Measurements from ENCODE around the gene ANKRD53. TPM values are rescaled to one million over a fixed set of nuclear protein-coding genes. Genes with fewer than 3 reads are reported as not detected.

The ANKRD53 gene
- total and polyA plus RNA-seq, 12 donors: 0.14 to 1.3 (median 0.77) TPM; not detected in 1

DNA sequence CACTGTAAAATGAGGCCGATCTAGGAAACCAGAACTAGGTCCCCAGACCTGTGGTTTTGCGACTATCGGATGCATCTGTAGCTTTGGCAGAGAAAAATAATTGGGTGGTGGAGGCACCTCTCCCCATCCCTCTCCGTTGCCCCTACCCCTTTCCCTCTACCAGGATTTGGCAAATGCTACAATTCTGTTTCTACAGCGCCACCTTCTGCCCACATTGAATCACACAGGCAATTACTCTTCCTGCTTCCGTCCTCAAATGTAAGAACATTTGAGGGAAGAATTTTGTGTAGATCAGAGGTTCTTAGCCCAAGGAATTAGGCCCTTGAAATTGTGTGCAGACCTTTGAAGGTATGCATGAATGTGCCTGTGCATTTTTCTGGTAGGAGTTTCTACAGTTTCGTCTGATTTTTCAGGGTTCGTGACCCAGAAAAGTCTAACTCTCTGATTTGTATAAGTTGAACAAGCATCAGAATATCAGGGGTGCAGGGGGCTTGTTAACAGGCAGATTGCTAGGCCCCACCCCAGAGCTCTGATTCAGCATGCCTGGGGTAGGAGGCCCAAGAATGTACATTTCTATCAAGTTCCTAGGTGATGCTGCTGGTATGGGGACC lies 31.5 kb upstream of the ANKRD53 start:
- Histone ChIP-seq H3K4me3 (no peak overlapping the region), H3K27me3 (peaks cover 0 to 40% (median 17%) of the 10 kb centered on the region in 7 donors), H3K4me1 (peaks cover 0 to 20% (median 0%) of the 10 kb centered on the region in 9 donors), H3K9me3 (no peaks in the 10 kb centered on the region), H3K36me3 (no peaks in the 10 kb centered on the region), H3K27ac (no peak overlapping the region)
- DNase-seq (peak in 1 of 2 donors; percentile 40), ATAC-seq (peak in 2 of 8 donors; percentile 39 to 48)
- WGBS, 2 donors: 17 to 21% methylated on average over 8 of the region's 8 CpGs
- TF ChIP-seq, protein P1, sequence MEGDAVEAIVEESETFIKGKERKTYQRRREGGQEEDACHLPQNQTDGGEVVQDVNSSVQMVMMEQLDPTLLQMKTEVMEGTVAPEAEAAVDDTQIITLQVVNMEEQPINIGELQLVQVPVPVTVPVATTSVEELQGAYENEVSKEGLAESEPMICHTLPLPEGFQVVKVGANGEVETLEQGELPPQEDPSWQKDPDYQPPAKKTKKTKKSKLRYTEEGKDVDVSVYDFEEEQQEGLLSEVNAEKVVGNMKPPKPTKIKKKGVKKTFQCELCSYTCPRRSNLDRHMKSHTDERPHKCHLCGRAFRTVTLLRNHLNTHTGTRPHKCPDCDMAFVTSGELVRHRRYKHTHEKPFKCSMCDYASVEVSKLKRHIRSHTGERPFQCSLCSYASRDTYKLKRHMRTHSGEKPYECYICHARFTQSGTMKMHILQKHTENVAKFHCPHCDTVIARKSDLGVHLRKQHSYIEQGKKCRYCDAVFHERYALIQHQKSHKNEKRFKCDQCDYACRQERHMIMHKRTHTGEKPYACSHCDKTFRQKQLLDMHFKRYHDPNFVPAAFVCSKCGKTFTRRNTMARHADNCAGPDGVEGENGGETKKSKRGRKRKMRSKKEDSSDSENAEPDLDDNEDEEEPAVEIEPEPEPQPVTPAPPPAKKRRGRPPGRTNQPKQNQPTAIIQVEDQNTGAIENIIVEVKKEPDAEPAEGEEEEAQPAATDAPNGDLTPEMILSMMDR (IDR thresholded peaks at IDR 0.05): peak; percentile 45 to 85 (median 77)
- intact Hi-C loops (cut with DNase I): loop anchor here (2.0 to 10.0 kb wide), 6 partner anchors 75 to 162 kb away; partner anchors contain the start of gene FIGLA (in 5 of the 10)

DNA sequence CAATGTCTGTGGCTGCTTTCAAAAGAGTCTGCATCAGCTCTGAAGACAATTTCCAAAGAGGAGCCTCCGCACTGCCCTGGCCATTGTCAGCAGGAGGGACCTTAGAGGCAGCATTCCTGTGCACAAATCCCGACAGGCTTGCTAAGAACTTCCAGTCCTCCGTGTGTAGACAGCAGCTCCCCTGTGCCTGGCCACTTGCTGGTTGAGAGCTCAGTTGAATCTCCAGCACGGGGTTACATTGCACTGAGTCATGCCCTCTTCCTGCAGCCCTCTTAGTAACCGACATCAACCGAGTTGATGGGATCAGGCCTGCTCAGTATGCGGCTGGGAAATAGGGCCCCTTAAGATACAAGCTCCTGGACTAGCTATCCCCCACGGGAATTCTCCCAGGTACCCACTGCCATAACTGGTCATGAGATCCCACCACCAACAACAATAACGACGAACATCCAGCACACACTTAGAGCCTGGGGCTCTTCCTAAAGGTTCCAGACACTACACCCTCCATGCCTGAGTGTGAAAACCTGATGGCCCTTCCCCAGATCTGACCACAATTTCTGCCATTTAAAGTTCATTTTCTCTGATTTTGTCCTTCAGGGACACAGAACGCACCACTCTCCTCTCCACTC lies 30.8 kb upstream of the ANKRD53 start:
- Histone ChIP-seq H3K27ac (no peak overlapping the region), H3K36me3 (no peaks in the 10 kb centered on the region), H3K4me1 (peaks cover 0 to 20% (median 0%) of the 10 kb centered on the region in 9 donors), H3K4me3 (peak overlapping the region in 5 of 10 donors; percentile 31 to 49 (median 33)), H3K9me3 (no peaks in the 10 kb centered on the region), H3K27me3 (peaks cover 0 to 47% (median 17%) of the 10 kb centered on the region in 7 donors)
- ATAC-seq (peak in 2 of 8 donors; percentile 26 to 50), DNase-seq (no peak)
- TF ChIP-seq, protein P1 (IDR thresholded peaks at IDR 0.05): no peak
- intact Hi-C loops (cut with DNase I): loop anchor here (1.0 to 10.0 kb wide), 8 partner anchors 75 to 163 kb away; partner anchors contain the start of gene FIGLA (in 5 of the 10)
- WGBS, 2 donors: 47 to 57% methylated on average over 11 of the region's 11 CpGs

DNA sequence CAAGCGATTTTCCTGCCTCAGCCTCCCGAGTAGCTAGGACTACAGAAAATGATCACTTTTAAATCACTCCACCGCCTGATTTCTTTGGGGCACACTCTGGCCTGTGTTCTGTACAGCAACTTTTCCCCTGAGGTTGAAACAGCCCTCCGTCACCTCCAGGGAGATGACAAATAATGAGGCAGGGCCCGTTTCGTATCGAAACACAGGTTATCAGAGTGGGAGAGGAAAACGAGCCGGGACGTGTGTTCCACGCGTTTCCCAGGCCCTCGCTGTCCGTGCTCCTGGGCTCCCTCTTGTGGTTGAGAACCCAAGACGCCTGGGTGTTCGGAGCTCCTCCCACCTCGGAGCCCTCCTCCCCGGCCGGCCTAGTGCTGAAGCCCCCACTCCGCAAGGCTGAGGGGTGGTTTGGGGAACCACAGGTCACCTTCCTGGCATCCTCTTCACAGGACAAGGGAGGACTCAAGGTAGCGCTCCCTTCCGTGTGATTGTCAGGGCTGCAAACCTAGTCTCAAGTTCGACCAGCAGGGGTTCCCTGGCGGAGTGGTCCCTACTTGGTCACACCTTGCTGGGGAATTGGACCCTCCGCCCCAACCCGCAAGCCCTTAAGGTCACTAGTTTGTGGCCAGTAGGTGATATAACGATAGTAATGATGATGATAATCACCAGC lies 30.0 kb upstream of the ANKRD53 start:
- DNase-seq (peak; percentile 79 to 84), ATAC-seq (peak; percentile 91 to 97 (median 94))
- H3K4me3 ChIP-seq: peak overlapping the region in 7 of 10 donors; percentile 25 to 49 (median 33)
- H3K27me3 ChIP-seq: peaks cover 0 to 55% (median 20%) of the 10 kb centered on the region in 7 donors
- 9 to 10% methylated on average over 27 of the region's 27 CpGs for WGBS, 2 donors
- H3K9me3 ChIP-seq: no peaks in the 10 kb centered on the region
- intact Hi-C loops (cut with DNase I): loop anchor here (1.0 to 10.0 kb wide), 8 partner anchors 76 to 164 kb away; partner anchors contain the start of gene FIGLA (in 5 of the 10)
- TF ChIP-seq, protein P1 (IDR thresholded peaks at IDR 0.05): peak; percentile 58 to 92 (median 89)
- H3K4me1 ChIP-seq: peaks cover 0 to 20% (median 0%) of the 10 kb centered on the region in 9 donors
- no peak overlapping the region for H3K27ac ChIP-seq
- H3K36me3 ChIP-seq: no peaks in the 10 kb centered on the region

DNA sequence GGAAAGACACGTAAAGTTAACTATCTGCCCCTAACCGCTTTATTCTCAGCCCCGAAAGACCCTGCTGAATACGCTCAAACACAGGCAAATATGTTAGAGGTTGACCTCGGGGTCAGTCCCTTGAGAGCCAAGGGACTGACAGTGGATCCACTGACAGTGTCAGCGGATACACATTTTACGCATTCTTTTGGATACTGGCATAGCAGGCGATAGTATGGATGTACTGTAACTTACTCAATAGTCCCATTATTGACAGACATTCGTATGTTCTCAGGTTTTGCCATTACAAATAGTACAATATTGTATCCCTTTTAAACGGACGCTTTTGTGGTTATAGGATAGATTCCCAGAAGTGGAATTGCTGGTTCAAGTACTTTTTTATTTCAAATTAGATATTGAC lies 29.3 kb upstream of the ANKRD53 start:
- ATAC-seq: no peak
- TF ChIP-seq, protein P1 (IDR thresholded peaks at IDR 0.05): no peak
- intact Hi-C loops (cut with DNase I): loop anchor here (2.0 to 10.0 kb wide), 7 partner anchors 77 to 164 kb away; partner anchors contain the start of gene FIGLA (in 5 of the 10)

More for the DNA sequence above, 29.3 kb upstream of the ANKRD53 start:
- H3K4me3 ChIP-seq: no peak overlapping the region
- H3K27ac ChIP-seq: no peak overlapping the region
- DNase-seq: no peak
- H3K9me3 ChIP-seq: no peaks in the 10 kb centered on the region
- WGBS, 2 donors: 73 to 74% methylated on average over 11 of the region's 11 CpGs
- H3K36me3 ChIP-seq: no peaks in the 10 kb centered on the region
- peaks cover 0 to 62% (median 21%) of the 10 kb centered on the region in 7 donors for H3K27me3 ChIP-seq
- H3K4me1 ChIP-seq: peaks cover 0 to 20% (median 0%) of the 10 kb centered on the region in 9 donors
